GM23338 (cell line): ENCODE measurements around the gene SH3RF2. TPM values are rescaled to one million over a fixed set of nuclear protein-coding genes. Genes with fewer than 3 reads are reported as not detected.

Experiments used
- ATAC-seq: fragments of 200-7000 bp; cut with Tn5 transposase; 3 replicates; pipeline ENCODE4 v1.9.1; 2020
- DNase-seq: peaks from one replicate; pipeline ENCODE4 v3.0.0-alpha.2; 2015; ENCODE audit warnings: low spot score
- H2AFZ ChIP-seq: fragments of 200-600 bp; sonication (generic); 2 replicates; pipeline ENCODE4 v1.8.0; 2016; ENCODE audit warnings: antibody characterized with exemption, mild to moderate bottlenecking, moderate library complexity
- H3F3A ChIP-seq: fragments of 200-600 bp; sonication (generic); replicated peaks from 2 replicates; pipeline ENCODE4 v1.8.0; 2017; ENCODE audit warnings: antibody characterized with exemption, mixed run types, low read depth
- H3K27ac ChIP-seq: fragments of 200-600 bp; sonication (generic); 2 replicates; pipeline ENCODE4 v1.6.1; 2016; ENCODE audit warnings: low read depth
- H3K27me3 ChIP-seq: fragments of 200-600 bp; sonication (generic); 2 replicates; pipeline ENCODE4 v1.8.0; 2016; ENCODE audit warnings: mild to moderate bottlenecking, mixed run types, moderate library complexity; ENCODE audit not compliant: insufficient read depth
- H3K36me3 ChIP-seq: fragments of 200-600 bp; sonication (generic); 2 replicates; pipeline ENCODE4 v1.8.0; 2016; ENCODE audit warnings: mild to moderate bottlenecking; ENCODE audit not compliant: insufficient read depth
- H3K4me1 ChIP-seq: fragments of 200-600 bp; sonication (generic); 2 replicates; pipeline ENCODE4 v1.8.0; 2016; ENCODE audit warnings: mild to moderate bottlenecking, moderate library complexity; ENCODE audit not compliant: insufficient read depth
- H3K4me2 ChIP-seq: fragments of 200-600 bp; sonication (generic); 2 replicates; pipeline ENCODE4 v1.7.1; 2017; ENCODE audit warnings: mixed run types
- H3K4me3 ChIP-seq: fragments of 200-600 bp; sonication (generic); 2 replicates; pipeline ENCODE4 v1.6.1; 2016; ENCODE audit warnings: mixed run types
- H3K79me2 ChIP-seq: fragments of 200-600 bp; sonication (generic); replicated peaks from 2 replicates; pipeline ENCODE4 v1.8.0; 2017; ENCODE audit warnings: mild to moderate bottlenecking; ENCODE audit not compliant: insufficient read depth
- H3K9me2 ChIP-seq: fragments of 200-600 bp; sonication (generic); 2 replicates; pipeline ENCODE4 v1.8.0; 2017; ENCODE audit not compliant: insufficient read depth
- H4K20me1 ChIP-seq: fragments of 200-600 bp; sonication (generic); replicated peaks from 2 replicates; pipeline ENCODE4 v1.8.0; 2017; ENCODE audit warnings: mild to moderate bottlenecking; ENCODE audit not compliant: insufficient read depth
- H3K27ac Mint-ChIP-seq: 2 replicates; pipeline ENCODE4 v1.8.0; 2020; ENCODE audit warnings: inconsistent platforms, mild to moderate bottlenecking, moderate library complexity, mixed read lengths
- H3K27me3 Mint-ChIP-seq: 3 replicates; pipeline ENCODE4 v1.8.0; 2022; ENCODE audit warnings: low read depth, mild to moderate bottlenecking, moderate library complexity, mixed read lengths, inconsistent platforms; ENCODE audit not compliant: insufficient read depth, poor library complexity
- H3K36me3 Mint-ChIP-seq: 3 replicates; pipeline ENCODE4 v1.8.0; 2021; ENCODE audit warnings: low read depth, mild to moderate bottlenecking, inconsistent platforms, moderate library complexity, mixed read lengths
- H3K4me1 Mint-ChIP-seq: 3 replicates; pipeline ENCODE4 v1.8.0; 2020; ENCODE audit warnings: mild to moderate bottlenecking, inconsistent platforms, mixed read lengths
- H3K4me3 Mint-ChIP-seq: 3 replicates; pipeline ENCODE4 v1.8.0; 2021; ENCODE audit warnings: moderate library complexity, mild to moderate bottlenecking, inconsistent platforms, mixed read lengths
- H3K9me3 Mint-ChIP-seq: 3 replicates; pipeline ENCODE4 v1.8.0; 2020; ENCODE audit warnings: moderate library complexity, mild to moderate bottlenecking, inconsistent platforms, mixed read lengths
- CREB1 ChIP-seq: fragments of 250-450 bp; sonication (Bioruptor Pico); IDR thresholded peaks from 2 replicates; pipeline ENCODE4 v1.5.0; 2020; ENCODE audit warnings: low read depth, mild to moderate bottlenecking, moderate library complexity
- EZH2 ChIP-seq: fragments of 200-600 bp; sonication (generic); IDR thresholded peaks from one replicate; pipeline ENCODE4 v1.8.0; 2017; ENCODE audit warnings: antibody characterized with exemption, mild to moderate bottlenecking, low read depth; ENCODE audit not compliant: unreplicated experiment
- EZH2phosphoT487 ChIP-seq: fragments of 200-600 bp; sonication (generic); IDR thresholded peaks from one replicate; pipeline ENCODE4 v1.8.1; 2018; ENCODE audit warnings: antibody characterized with exemption; ENCODE audit not compliant: unreplicated experiment
- JUNB ChIP-seq: IDR thresholded peaks from one replicate; pipeline ENCODE4 v1.6.1; 2016; ENCODE audit warnings: antibody characterized with exemption; ENCODE audit not compliant: unreplicated experiment
- NANOG ChIP-seq: IDR thresholded peaks from 2 replicates; pipeline ENCODE4 v1.6.1; 2016; ENCODE audit warnings: antibody characterized with exemption, borderline replicate concordance
- POLR2AphosphoS5 ChIP-seq: IDR thresholded peaks from 2 replicates; pipeline ENCODE4 v1.6.1; 2016; ENCODE audit warnings: antibody characterized with exemption, low read depth
- STAT1 ChIP-seq: IDR thresholded peaks from one replicate; pipeline ENCODE4 v1.6.1; 2016; ENCODE audit warnings: antibody characterized with exemption; ENCODE audit not compliant: unreplicated experiment
- ZNF114 ChIP-seq: fragments of 250-450 bp; sonication (Bioruptor Pico); IDR thresholded peaks from 2 replicates; pipeline ENCODE4 v1.5.0; 2020; ENCODE audit warnings: mild to moderate bottlenecking, moderate library complexity
- ZNF331 ChIP-seq: fragments of 250-450 bp; sonication (Bioruptor Pico); IDR thresholded peaks from 2 replicates; pipeline ENCODE4 v1.5.0; 2020; ENCODE audit warnings: low read depth, mild to moderate bottlenecking, moderate library complexity
- polyA plus RNA-seq: library from polyadenylated mRNA; unstranded; fragments of >200 nt; fragmentation: Nextera tagmentation; extraction: Ambion mirVana; gene quantifications from 2 replicates; pipeline ENCODE4 v1.2.1, GENCODE V29; 2016
- total RNA-seq: library from RNA; depleted of rRNA; stranded (reverse); fragments of >200 nt; shearing (Covaris generic); gene quantifications from 2 replicates; pipeline ENCODE4 v1.2.3, GENCODE V29; 2014
- TF ChIP-seq, protein P1 (sequence below): fragments of 250-450 bp; sonication (Bioruptor Pico); IDR thresholded peaks from 2 replicates; pipeline ENCODE4 v1.5.0; 2020; ENCODE audit warnings: mild to moderate bottlenecking, moderate library complexity
- TF ChIP-seq, protein P2 (sequence below): IDR thresholded peaks from 2 replicates; pipeline ENCODE4 v1.6.1; 2016; ENCODE audit warnings: antibody characterized with exemption
- TF ChIP-seq, protein P3 (sequence below): IDR thresholded peaks from one replicate; pipeline ENCODE4 v1.6.1; 2018; ENCODE audit warnings: antibody characterized with exemption; ENCODE audit not compliant: unreplicated experiment
- TF ChIP-seq, protein P4 (sequence below), 2 experiments: fragments of 200-600 bp in 1 of 2; sonication (generic) in 1 of 2; conservative IDR thresholded peaks; 2 replicates each; pipeline versions ENCODE4 v1.5.1 to v1.6.1; 2016 to 2017; ENCODE audit warnings: antibody characterized with exemption in 2 of 2, low read depth in 2 of 2, mild to moderate bottlenecking in 2 of 2, moderate library complexity in 1 of 2

Gene SH3RF2
- total and polyA plus RNA-seq, 2 experiments from 2014 or later: 1.7 to 2.4 TPM

DNA sequence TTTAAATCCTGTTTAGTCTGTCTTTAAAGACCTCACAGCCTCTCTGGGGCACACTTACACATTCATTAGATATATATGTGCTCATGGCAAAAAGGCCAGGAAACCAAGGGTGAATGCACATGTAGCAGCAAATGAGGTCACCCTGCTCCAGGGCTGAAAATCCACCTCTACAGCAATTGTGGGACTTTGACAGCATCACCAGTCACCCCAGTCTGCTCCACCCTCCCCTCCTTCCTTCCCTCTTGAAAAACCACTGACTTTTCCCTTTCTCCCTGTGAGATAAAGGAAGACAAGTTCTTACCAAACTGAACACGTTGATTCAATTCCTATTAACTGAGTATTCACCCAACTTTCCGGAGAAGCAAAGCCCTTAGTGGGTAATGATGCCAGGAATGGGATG, 15.2 kb upstream of the SH3RF2 start:
- no peaks in the 10 kb centered on the region for H3K79me2 ChIP-seq
- H3K27me3 ChIP-seq: no peaks in the 10 kb centered on the region
- H3K27me3 Mint-ChIP-seq: peaks cover 4% of the 10 kb centered on the region
- ATAC-seq: no peak
- TF ChIP-seq ZNF331 (CRISPR knock-in tag): no peak
- TF ChIP-seq EZH2phosphoT487: no peak
- no peak for TF ChIP-seq EZH2
- TF ChIP-seq JUNB: no peak
- TF ChIP-seq NANOG: no peak
- TF ChIP-seq, protein P1, sequence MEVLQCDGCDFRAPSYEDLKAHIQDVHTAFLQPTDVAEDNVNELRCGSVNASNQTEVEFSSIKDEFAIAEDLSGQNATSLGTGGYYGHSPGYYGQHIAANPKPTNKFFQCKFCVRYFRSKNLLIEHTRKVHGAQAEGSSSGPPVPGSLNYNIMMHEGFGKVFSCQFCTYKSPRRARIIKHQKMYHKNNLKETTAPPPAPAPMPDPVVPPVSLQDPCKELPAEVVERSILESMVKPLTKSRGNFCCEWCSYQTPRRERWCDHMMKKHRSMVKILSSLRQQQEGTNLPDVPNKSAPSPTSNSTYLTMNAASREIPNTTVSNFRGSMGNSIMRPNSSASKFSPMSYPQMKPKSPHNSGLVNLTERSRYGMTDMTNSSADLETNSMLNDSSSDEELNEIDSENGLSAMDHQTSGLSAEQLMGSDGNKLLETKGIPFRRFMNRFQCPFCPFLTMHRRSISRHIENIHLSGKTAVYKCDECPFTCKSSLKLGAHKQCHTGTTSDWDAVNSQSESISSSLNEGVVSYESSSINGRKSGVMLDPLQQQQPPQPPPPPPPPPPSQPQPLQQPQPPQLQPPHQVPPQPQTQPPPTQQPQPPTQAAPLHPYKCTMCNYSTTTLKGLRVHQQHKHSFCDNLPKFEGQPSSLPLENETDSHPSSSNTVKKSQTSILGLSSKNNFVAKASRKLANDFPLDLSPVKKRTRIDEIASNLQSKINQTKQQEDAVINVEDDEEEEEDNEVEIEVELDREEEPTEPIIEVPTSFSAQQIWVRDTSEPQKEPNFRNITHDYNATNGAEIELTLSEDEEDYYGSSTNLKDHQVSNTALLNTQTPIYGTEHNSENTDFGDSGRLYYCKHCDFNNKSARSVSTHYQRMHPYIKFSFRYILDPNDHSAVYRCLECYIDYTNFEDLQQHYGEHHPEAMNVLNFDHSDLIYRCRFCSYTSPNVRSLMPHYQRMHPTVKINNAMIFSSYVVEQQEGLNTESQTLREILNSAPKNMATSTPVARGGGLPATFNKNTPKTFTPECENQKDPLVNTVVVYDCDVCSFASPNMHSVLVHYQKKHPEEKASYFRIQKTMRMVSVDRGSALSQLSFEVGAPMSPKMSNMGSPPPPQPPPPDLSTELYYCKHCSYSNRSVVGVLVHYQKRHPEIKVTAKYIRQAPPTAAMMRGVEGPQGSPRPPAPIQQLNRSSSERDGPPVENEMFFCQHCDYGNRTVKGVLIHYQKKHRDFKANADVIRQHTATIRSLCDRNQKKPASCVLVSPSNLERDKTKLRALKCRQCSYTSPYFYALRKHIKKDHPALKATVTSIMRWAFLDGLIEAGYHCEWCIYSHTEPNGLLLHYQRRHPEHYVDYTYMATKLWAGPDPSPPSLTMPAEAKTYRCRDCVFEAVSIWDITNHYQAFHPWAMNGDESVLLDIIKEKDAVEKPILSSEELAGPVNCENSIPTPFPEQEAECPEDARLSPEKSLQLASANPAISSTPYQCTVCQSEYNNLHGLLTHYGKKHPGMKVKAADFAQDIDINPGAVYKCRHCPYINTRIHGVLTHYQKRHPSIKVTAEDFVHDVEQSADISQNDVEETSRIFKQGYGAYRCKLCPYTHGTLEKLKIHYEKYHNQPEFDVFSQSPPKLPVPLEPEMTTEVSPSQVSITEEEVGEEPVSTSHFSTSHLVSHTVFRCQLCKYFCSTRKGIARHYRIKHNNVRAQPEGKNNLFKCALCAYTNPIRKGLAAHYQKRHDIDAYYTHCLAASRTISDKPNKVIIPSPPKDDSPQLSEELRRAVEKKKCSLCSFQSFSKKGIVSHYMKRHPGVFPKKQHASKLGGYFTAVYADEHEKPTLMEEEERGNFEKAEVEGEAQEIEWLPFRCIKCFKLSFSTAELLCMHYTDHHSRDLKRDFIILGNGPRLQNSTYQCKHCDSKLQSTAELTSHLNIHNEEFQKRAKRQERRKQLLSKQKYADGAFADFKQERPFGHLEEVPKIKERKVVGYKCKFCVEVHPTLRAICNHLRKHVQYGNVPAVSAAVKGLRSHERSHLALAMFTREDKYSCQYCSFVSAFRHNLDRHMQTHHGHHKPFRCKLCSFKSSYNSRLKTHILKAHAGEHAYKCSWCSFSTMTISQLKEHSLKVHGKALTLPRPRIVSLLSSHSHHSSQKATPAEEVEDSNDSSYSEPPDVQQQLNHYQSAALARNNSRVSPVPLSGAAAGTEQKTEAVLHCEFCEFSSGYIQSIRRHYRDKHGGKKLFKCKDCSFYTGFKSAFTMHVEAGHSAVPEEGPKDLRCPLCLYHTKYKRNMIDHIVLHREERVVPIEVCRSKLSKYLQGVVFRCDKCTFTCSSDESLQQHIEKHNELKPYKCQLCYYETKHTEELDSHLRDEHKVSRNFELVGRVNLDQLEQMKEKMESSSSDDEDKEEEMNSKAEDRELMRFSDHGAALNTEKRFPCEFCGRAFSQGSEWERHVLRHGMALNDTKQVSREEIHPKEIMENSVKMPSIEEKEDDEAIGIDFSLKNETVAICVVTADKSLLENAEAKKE (CRISPR knock-in tag): no peak
- no peak for TF ChIP-seq STAT1
- TF ChIP-seq POLR2AphosphoS5: no peak
- TF ChIP-seq, protein P2, sequence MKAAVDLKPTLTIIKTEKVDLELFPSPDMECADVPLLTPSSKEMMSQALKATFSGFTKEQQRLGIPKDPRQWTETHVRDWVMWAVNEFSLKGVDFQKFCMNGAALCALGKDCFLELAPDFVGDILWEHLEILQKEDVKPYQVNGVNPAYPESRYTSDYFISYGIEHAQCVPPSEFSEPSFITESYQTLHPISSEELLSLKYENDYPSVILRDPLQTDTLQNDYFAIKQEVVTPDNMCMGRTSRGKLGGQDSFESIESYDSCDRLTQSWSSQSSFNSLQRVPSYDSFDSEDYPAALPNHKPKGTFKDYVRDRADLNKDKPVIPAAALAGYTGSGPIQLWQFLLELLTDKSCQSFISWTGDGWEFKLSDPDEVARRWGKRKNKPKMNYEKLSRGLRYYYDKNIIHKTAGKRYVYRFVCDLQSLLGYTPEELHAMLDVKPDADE: no peak
- no peak for TF ChIP-seq CREB1 (CRISPR knock-in tag)
- TF ChIP-seq, protein P3, sequence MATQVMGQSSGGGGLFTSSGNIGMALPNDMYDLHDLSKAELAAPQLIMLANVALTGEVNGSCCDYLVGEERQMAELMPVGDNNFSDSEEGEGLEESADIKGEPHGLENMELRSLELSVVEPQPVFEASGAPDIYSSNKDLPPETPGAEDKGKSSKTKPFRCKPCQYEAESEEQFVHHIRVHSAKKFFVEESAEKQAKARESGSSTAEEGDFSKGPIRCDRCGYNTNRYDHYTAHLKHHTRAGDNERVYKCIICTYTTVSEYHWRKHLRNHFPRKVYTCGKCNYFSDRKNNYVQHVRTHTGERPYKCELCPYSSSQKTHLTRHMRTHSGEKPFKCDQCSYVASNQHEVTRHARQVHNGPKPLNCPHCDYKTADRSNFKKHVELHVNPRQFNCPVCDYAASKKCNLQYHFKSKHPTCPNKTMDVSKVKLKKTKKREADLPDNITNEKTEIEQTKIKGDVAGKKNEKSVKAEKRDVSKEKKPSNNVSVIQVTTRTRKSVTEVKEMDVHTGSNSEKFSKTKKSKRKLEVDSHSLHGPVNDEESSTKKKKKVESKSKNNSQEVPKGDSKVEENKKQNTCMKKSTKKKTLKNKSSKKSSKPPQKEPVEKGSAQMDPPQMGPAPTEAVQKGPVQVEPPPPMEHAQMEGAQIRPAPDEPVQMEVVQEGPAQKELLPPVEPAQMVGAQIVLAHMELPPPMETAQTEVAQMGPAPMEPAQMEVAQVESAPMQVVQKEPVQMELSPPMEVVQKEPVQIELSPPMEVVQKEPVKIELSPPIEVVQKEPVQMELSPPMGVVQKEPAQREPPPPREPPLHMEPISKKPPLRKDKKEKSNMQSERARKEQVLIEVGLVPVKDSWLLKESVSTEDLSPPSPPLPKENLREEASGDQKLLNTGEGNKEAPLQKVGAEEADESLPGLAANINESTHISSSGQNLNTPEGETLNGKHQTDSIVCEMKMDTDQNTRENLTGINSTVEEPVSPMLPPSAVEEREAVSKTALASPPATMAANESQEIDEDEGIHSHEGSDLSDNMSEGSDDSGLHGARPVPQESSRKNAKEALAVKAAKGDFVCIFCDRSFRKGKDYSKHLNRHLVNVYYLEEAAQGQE: no peak
- TF ChIP-seq, protein P4, sequence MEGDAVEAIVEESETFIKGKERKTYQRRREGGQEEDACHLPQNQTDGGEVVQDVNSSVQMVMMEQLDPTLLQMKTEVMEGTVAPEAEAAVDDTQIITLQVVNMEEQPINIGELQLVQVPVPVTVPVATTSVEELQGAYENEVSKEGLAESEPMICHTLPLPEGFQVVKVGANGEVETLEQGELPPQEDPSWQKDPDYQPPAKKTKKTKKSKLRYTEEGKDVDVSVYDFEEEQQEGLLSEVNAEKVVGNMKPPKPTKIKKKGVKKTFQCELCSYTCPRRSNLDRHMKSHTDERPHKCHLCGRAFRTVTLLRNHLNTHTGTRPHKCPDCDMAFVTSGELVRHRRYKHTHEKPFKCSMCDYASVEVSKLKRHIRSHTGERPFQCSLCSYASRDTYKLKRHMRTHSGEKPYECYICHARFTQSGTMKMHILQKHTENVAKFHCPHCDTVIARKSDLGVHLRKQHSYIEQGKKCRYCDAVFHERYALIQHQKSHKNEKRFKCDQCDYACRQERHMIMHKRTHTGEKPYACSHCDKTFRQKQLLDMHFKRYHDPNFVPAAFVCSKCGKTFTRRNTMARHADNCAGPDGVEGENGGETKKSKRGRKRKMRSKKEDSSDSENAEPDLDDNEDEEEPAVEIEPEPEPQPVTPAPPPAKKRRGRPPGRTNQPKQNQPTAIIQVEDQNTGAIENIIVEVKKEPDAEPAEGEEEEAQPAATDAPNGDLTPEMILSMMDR (conservative IDR thresholded peaks at IDR 0.05; ENCODE audit: low read depth in 2 of 2): no peak
- no peak for TF ChIP-seq ZNF114
- H3K9me3 Mint-ChIP-seq: no peaks in the 10 kb centered on the region
- H3K9me2 ChIP-seq: peaks cover 11% of the 10 kb centered on the region; the same call in 1 of the 2 replicates
- peaks cover 13% of the 10 kb centered on the region for H3K4me1 ChIP-seq
- H3K27ac ChIP-seq: no peak overlapping the region
- peaks cover 22% of the 10 kb centered on the region for H3K4me1 Mint-ChIP-seq
- no peak for DNase-seq
- no peak overlapping the region for H3K27ac Mint-ChIP-seq
- H3F3A ChIP-seq: no peaks in the 10 kb centered on the region
- H2AFZ ChIP-seq: no peak overlapping the region
- no peak overlapping the region for H3K4me3 ChIP-seq
- H3K4me2 ChIP-seq: no peak overlapping the region
- no peaks in the 10 kb centered on the region for H3K36me3 ChIP-seq
- H3K4me3 Mint-ChIP-seq: no peak overlapping the region
- no peaks in the 10 kb centered on the region for H4K20me1 ChIP-seq
- H3K36me3 Mint-ChIP-seq: no peaks in the 10 kb centered on the region
